ENCODE measurements around the gene GPR6. TPM values are rescaled to one million over a fixed set of nuclear protein-coding genes. Genes with fewer than 3 reads are reported as not detected.

The GPR6 gene
- total and polyA plus RNA-seq, 8 donors, result not detected

DNA sequence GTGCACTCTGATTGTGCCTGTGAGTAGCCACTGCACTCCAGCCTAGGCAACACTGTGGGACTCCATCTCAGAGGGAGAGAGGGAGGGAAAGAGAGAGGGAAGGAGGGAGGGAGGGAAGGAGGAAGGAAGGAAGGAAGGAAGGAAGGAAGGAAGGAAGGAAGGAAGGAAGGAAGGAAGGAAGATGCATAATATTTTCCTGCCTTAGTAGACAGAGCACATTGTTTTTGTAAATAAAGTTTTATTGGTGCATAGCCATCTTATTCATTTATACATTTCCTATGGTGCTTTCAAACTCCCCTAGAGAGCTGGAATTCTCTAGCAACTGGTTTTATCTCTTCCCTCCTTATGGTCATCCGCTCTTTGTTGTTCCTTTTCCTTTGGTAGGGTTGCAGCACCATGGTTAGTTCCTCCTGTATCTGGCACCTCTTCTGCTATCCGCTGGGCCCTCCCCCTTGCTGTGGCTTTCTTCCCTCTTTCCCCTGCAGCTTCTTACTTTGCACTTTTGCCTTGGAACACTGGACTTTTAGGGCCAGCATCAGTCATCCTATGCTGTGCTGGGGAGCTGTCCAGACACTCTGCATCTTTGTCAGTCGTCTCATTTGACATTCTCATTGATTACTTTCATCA is 20.2 kb downstream of the GPR6 start:
- DNase-seq (no peak), ATAC-seq (no peak)
- H3K36me3 ChIP-seq, result no peaks in the 10 kb centered on the region
- H3K27ac ChIP-seq, result no peak overlapping the region
- intact Hi-C loops (cut with DNase I), result no loop called here
- TF ChIP-seq, protein P1, sequence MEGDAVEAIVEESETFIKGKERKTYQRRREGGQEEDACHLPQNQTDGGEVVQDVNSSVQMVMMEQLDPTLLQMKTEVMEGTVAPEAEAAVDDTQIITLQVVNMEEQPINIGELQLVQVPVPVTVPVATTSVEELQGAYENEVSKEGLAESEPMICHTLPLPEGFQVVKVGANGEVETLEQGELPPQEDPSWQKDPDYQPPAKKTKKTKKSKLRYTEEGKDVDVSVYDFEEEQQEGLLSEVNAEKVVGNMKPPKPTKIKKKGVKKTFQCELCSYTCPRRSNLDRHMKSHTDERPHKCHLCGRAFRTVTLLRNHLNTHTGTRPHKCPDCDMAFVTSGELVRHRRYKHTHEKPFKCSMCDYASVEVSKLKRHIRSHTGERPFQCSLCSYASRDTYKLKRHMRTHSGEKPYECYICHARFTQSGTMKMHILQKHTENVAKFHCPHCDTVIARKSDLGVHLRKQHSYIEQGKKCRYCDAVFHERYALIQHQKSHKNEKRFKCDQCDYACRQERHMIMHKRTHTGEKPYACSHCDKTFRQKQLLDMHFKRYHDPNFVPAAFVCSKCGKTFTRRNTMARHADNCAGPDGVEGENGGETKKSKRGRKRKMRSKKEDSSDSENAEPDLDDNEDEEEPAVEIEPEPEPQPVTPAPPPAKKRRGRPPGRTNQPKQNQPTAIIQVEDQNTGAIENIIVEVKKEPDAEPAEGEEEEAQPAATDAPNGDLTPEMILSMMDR (IDR thresholded peaks at IDR 0.05), result no peak
- peaks cover 0 to 19% of the 10 kb centered on the region in 2 donors for H3K27me3 ChIP-seq
- H3K9me3 ChIP-seq, result no peaks in the 10 kb centered on the region
- H3K4me1 ChIP-seq, result no peaks in the 10 kb centered on the region
- H3K4me3 ChIP-seq, result no peak overlapping the region

DNA sequence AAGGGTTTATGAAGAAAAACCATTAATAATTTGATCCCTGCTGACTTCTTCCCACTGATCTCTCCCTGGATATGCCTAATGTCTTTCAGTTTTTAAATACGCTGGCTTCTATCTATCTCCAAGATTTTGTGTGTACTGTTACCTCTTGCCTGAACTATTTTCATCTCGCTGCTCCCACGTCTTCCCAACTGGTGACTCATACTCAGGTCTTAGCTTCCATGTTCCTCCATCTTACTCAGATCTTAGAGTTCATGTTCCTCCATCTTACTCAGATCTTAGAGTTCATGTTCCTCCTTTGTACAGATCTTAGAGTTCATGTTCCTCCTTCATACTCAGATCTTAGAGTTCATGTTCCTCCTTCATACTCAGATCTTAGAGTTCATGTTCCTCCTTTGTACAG is 21.6 kb downstream of the GPR6 start:
- H3K27ac ChIP-seq, result no peak overlapping the region
- TF ChIP-seq, protein P1 (IDR thresholded peaks at IDR 0.05), result no peak
- ATAC-seq, result no peak

DNA sequence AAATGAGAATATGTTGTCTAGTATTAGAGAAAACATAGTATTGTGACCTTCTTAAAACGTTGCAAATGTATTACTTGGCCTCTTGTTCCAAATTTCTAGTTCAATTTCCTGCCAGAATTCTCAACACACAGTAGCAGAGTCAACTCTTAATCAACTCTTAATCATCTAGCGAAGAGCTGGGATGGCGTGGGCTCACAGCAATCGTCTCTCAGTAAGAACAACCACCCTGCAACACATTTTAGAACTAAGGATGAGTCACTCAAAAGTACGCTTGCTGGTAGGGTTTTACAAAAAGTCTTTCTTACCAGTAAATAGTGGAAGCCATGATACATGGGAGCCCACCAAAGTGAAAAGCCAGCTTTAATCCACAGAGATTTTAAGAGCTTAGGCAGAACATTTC is 24.6 kb downstream of the GPR6 start:
- Histone ChIP-seq H3K9me3 (no peaks in the 10 kb centered on the region), H3K4me1 (no peaks in the 10 kb centered on the region), H3K27me3 (peaks cover 0 to 47% of the 10 kb centered on the region in 2 donors), H3K4me3 (no peak overlapping the region), H3K36me3 (no peaks in the 10 kb centered on the region), H3K27ac (no peak overlapping the region)
- intact Hi-C loops (cut with DNase I), result no loop called here
- no peak for ATAC-seq
- no peak for DNase-seq
- TF ChIP-seq, protein P1 (IDR thresholded peaks at IDR 0.05), result no peak

More for the DNA sequence above, 21.6 kb downstream of the GPR6 start:
- no peaks in the 10 kb centered on the region for H3K4me1 ChIP-seq
- H3K4me3 ChIP-seq, result no peak overlapping the region
- H3K36me3 ChIP-seq, result no peaks in the 10 kb centered on the region
- intact Hi-C loops (cut with DNase I), result no loop called here
- no peaks in the 10 kb centered on the region for H3K9me3 ChIP-seq
- H3K27me3 ChIP-seq, result peaks cover 0 to 32% of the 10 kb centered on the region in 2 donors
- DNase-seq, result no peak

DNA sequence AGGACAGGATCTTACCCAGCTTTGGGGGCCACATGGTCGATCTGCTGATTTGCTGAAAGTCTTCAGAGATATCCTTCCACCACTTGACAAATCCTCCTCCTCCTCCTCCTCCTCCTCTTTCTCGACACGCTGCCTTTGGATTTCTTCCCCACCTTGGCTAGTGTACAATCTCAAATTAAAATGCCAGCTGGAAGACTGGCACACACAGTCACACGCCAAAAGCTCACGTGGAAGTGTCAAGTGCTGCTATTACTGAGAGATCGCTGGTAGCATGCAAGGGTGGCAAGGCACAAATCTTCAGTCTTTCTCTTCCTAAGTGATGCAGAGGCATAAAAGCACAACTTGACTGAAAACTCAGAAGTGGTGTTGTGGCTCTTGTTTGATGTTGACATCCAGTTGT is 35.3 kb downstream of the GPR6 start:
- no peak for ATAC-seq
- no peak for DNase-seq
- H3K27me3 ChIP-seq, result no peaks in the 10 kb centered on the region
- H3K27ac ChIP-seq, result no peak overlapping the region
- H3K9me3 ChIP-seq, result no peaks in the 10 kb centered on the region
- no peaks in the 10 kb centered on the region for H3K36me3 ChIP-seq
- intact Hi-C loops (cut with DNase I), result no loop called here
- TF ChIP-seq, protein P1 (IDR thresholded peaks at IDR 0.05), result no peak
- no peak overlapping the region for H3K4me3 ChIP-seq
- H3K4me1 ChIP-seq, result no peaks in the 10 kb centered on the region

DNA sequence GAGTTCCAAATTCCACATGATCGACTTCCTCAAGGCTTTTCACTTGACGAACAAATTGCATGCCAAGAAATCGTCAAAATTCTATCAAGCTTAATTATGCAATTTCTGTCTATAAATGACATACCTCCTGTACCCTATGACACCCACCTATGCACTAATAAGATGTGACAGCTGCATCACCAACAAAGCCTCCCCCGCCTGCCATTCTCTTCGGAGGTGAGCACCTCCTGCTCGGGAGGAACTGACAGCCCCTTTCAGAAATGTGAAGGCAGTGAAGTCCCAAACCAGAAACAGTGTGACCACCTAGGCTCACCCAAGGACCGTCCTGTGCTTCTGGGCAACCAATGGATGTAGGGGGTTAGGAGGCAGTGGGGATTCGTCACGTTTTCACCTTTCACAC is 37.1 kb downstream of the GPR6 start:
- TF ChIP-seq, protein P1 (IDR thresholded peaks at IDR 0.05), result no peak
- intact Hi-C loops (cut with DNase I), result no loop called here
- no peaks in the 10 kb centered on the region for H3K36me3 ChIP-seq

More for the DNA sequence above, 37.1 kb downstream of the GPR6 start:
- Histone ChIP-seq H3K4me3 (no peak overlapping the region), H3K27me3 (no peaks in the 10 kb centered on the region), H3K27ac (no peak overlapping the region), H3K9me3 (no peaks in the 10 kb centered on the region), H3K4me1 (no peaks in the 10 kb centered on the region)
- no peak for ATAC-seq
- no peak for DNase-seq
